GF-D8 (cell line): ENCODE data around the gene TMEM219.
"Not testable (repeated sequence)": the region's sequence is repeated elsewhere in the genome, so short reads cannot be mapped to it uniquely, and the experiment has no call there.

ENCODE experiments used
- DNase-seq: peaks from one replicate; lab custom pipeline; 2025; lab: John Stamatoyannopoulos, UW

The TMEM219 gene

DNA sequence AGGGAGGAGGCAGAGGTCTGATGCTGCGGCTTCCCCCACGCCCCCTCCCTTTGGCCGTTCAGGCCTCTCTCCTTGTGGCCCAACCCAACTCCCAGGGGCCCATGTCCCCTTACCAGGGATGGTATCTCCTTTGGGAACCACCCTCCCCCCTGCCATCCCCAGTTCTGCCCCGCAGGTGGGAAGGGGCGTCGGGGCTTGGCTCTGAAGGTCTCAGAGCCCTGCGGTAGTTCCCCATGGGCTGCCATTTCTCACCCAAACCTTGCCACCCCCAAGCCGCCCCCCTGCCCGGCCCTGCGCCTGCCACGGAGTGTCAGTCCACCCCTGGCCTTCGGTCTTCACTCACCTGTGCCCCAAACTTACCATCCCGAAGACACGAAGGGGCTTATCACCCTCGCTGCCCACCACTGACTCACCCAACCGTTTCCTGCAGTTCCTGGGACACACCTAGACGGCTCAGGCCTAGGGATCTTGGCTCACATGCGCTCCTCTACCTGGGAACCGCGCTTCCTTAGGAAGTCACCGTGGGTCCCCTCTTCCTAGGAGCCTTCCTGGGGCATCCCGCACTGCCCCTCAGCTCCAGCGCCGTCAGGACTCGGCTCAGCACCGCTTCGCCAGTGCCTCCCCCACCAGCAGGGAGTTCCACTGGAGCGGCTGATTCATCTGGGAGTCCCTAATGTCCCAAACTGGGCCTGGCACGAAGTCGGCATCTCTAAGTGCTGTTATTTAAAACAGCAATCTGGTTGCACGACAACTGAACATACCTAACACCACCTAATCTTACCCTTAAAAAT lies 50.0 kb downstream of the TMEM219 start:
- DNase-seq = no peak

DNA sequence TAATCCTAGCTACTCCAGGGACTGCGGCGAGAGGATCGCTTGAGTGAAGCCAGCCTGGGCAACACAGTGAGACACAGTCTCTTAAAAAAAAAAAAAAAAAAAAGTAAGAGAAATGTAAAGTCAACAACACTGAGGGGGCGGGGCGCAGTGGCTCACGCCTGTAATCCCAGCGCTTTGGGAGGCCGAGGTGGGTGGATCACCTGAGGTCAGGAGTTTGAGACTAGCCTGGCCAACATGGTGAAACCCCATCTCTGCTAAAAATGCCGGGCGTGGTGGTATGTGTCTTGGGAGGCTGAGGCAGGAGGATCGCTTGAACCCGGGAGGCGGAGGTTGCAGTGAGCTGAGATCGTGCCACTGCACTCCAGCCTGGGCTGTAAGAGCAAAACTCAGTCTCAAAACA lies 50.7 kb downstream of the TMEM219 start:
- not testable (repeated sequence) for DNase-seq

DNA sequence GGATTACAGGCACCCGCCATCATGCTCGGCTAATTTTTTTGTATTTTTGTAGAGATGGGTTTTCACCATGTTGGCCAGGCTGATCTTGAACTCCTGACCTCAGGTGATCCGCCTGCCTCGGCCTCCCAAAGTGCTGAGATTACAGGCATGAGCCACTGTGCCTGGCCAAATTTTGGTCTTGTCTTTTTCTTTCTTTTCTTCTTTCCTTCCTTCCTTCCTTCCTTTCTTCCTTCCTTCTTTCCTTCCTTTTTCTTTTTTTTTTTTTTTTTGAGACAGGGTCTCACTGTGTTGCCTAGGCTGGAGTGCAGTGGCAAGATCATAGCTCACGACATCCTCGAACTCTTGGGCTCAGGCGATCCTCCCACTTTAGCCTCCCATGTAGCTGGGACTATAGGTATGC lies 53.6 kb downstream of the TMEM219 start:
- not testable (repeated sequence) for DNase-seq

DNA sequence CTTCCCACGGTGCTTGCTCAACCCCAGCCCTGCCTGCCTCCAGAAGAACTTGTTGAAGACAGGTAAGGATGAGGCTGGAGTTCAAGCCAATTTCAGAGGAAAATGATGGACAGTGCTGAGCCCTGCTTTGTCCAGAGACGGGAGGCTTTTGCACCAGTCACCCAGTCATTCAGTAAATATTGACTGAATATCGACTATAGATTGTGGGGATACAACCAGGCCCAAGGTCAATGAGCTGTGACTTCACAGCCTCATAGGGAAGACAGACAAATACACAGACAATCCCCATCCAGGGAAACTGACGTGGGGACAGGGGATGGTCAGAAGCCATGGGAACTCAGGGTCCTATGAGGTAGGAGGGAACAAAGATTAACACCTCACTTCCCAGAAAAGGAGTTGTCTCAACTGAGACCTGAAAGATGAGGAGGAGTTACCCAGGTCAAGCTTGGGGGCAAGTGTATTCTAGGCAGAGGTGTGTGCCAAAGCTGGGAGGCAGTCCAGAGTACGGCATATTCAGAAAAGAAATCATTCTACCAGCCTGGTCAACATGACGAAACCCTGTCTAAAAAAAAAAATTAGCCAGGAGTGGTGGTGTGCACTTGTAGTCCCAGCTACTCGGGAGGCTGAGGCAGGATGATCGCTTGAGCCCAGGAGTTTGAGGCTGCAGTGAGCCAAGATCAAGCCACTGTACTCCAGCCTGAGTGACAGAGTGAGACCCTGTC lies 54.8 kb downstream of the TMEM219 start:
- no peak for DNase-seq

DNA sequence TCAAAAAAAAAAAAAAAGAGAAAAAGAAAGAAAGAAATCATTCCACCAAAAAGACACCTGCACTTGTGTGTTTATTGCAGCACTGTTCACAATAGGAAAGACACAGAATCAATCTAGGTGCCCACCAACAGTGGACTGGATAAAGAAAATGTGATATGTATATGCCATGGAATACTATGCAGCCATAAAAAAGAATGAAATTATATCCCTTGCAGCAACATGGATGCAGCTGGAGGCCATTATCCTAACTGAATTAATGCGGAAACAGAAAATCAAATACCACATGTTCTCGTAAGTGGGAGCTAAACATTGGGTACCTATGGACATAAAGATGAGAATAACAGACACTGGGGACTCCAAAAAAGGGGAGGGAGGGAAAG lies 55.4 kb downstream of the TMEM219 start:
- DNase-seq = no peak

DNA sequence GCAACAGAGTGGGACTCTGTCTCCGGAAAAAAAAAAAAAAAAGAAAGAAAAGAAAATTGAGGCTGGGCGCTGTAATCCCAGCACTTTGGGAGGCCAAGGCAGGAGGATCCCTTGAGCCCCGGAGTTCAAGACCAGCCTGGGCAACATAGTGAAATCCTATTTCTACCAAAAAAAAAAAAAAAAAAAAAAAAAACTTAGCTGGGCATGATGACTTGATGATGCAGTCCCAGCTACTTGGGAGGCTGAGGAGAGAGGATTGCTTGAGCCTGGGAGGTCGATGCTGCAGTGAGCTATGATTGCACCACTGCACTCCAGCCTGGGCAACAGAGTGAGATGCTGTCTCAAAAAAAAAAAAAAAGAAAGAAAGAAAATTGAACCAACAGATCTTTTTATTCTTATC lies 56.1 kb downstream of the TMEM219 start:
- DNase-seq = not testable (repeated sequence)

DNA sequence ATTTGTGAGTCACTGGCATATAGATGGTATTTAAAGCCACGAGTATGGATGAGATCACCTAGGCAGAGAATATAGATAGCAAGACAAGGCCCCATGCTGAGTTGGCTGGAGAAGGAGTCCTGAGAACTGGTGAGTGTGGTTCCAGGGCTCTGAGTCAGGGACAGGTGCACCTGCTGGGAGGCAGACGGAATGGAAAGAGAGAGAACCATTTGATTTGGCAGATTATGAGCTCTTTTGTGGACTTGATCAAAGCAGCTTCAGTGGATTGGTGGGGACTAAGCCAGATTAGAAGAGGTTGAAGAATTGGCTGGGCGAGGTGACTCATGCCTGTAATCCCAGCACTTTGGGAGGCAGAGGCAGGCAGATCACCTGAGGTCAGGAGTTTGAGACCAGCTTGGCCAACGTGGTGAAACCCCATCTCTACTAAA lies 56.9 kb downstream of the TMEM219 start:
- no peak for DNase-seq
